Measurements from ENCODE around the gene UTF1.

UTF1 gene

DNA sequence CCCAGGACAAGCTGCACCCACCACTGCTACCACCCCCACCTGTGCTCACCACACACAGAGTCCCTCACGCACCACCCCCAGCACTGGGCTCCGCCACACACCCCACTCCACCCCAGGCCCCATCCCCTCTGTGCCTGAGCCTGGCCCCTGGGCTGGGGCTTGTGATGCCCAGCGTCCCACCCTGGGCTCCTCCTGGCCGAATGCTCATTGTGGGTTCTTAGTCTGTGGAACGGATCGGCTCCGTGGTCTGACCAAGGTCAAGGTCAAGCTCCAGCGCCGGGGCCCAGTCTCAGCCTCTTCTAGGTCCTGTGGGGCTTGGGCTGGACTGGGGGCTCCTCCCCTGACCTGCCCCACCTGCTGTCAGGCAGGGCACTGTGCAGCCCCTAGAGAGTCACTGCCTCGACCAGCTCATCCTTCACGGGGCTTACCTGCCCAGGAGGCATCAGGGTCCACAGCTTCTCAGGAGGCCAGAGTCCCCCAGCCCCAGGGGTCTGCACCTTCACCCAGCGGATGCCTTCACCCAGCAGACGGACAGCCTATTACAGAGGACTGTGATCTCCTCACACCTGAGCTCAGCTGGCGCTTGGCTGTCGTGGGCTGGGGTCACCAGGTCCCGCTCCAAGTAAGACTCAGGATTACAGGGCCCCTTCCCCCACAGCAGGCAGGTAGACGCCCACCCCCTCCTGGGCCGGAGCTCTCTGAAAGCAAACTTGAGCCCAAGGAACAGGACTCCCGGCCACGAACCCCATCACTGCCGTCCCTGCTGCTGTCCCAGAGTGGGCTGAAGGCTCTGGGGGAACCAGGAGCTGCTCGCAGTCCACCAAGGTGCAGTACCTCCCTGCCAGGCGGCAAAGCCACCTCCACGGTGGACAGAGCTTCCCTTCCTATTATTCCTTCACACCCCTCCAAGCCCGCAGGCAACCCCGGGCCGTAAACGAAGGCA is 15.3 kb upstream of the UTF1 start:
- TF ChIP-seq FOXP2 (optimal IDR thresholded peaks at IDR 0.05; ENCODE audit: borderline replicate concordance, extremely low read depth, extremely low read length, insufficient read depth) = no peak
- TF ChIP-seq REST (IDR thresholded peaks at IDR 0.05; ENCODE audit: insufficient read depth in 1 of 2, low read depth in 2 of 2, low read length in 2 of 2) = no peak
- no peak for TF ChIP-seq TAF1 (IDR thresholded peaks at IDR 0.05; ENCODE audit: borderline replicate concordance, insufficient read depth, low read length)
- no peak for TF ChIP-seq POLR2AphosphoS5 (IDR thresholded peaks at IDR 0.05; ENCODE audit: low read depth, low read length)
- TF ChIP-seq SIN3A (IDR thresholded peaks at IDR 0.05; ENCODE audit: borderline replicate concordance, insufficient read depth, low read length) = no peak

DNA sequence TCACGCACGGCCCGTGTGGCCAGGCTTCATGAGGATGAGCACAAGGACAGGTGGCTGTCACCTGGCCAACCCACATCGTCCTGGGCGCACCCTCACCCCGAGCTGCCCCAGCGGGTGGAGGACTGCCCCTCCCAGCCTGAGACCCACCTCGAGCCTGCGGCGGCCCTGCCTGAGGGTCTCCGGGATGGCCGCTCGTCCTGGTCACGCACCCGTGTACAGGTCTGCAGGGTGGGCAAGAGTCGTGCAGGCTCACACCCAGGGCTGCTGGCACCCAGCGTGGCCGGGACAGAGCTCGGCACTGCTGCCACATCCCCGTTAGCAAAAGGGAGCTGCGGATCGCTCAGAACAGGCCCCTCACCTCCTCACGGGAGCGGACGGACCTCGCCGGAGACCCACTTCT is 14.4 kb upstream of the UTF1 start:
- TF ChIP-seq REST (IDR thresholded peaks at IDR 0.05; ENCODE audit: insufficient read depth in 1 of 2, low read depth in 2 of 2, low read length in 2 of 2) (no peak), TAF1 (IDR thresholded peaks at IDR 0.05; ENCODE audit: borderline replicate concordance, insufficient read depth, low read length) (no peak), FOXP2 (optimal IDR thresholded peaks at IDR 0.05; ENCODE audit: borderline replicate concordance, extremely low read depth, extremely low read length, insufficient read depth) (no peak), SIN3A (IDR thresholded peaks at IDR 0.05; ENCODE audit: borderline replicate concordance, insufficient read depth, low read length) (no peak), POLR2AphosphoS5 (IDR thresholded peaks at IDR 0.05; ENCODE audit: low read depth, low read length) (no peak)

DNA sequence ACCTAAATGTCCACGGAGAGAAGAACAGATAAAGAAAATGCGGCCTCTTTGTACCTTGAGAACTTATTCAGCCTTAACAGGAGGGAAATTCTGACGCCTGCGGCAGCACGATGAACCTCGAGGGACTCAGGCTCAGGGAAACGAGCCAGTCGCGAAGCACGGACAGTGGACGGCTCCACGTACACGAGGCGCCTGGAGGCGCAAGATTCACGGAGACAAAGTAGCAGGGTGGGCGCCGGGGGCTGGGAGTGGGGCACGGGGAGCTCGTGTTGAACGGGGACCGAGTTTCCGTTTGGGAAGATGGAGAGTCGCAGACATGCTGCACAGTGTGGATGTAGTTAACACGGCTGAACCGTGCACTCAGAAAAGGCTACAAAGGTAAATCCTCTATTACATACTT is 13.2 kb upstream of the UTF1 start:
- no peak for TF ChIP-seq FOXP2 (optimal IDR thresholded peaks at IDR 0.05; ENCODE audit: borderline replicate concordance, extremely low read depth, extremely low read length, insufficient read depth)
- TF ChIP-seq POLR2AphosphoS5 (IDR thresholded peaks at IDR 0.05; ENCODE audit: low read depth, low read length) = no peak
- TF ChIP-seq TAF1 (IDR thresholded peaks at IDR 0.05; ENCODE audit: borderline replicate concordance, insufficient read depth, low read length) = no peak

GRCh38 chr10:133217800-133218589 is 12.0 kb upstream of the UTF1 start:
- no peak for TF ChIP-seq POLR2AphosphoS5 (IDR thresholded peaks at IDR 0.05; ENCODE audit: low read depth, low read length)
- no peak for TF ChIP-seq FOXP2 (optimal IDR thresholded peaks at IDR 0.05; ENCODE audit: borderline replicate concordance, extremely low read depth, extremely low read length, insufficient read depth)
- TF ChIP-seq REST (IDR thresholded peaks at IDR 0.05; ENCODE audit: insufficient read depth in 1 of 2, low read depth in 2 of 2, low read length in 2 of 2) = no peak
- TF ChIP-seq TAF1 (IDR thresholded peaks at IDR 0.05; ENCODE audit: borderline replicate concordance, insufficient read depth, low read length) = no peak
- no peak for TF ChIP-seq SIN3A (IDR thresholded peaks at IDR 0.05; ENCODE audit: borderline replicate concordance, insufficient read depth, low read length)

DNA sequence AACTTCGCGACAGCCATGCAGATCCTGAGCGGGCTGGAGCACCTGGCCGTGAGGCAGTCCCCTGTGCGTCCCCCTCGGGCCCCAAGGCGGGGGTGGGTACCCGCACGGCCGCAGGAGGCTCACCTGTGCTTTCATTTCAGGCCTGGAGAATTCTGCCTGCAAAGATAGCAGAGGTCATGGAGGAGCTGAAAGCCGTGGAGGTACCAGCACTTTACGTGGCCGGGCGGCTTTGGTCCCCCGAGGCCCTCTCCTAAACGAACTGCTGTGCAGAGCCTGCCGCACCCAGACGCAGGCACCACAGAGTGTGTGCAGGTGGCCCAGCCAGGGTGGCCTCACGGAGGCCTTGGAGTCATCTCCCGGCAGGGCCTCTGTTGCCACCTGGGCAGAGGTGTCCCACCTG is 11.1 kb upstream of the UTF1 start:
- TF ChIP-seq POLR2AphosphoS5 (IDR thresholded peaks at IDR 0.05; ENCODE audit: low read depth, low read length) = no peak
- TF ChIP-seq REST (IDR thresholded peaks at IDR 0.05; ENCODE audit: insufficient read depth in 1 of 2, low read depth in 2 of 2, low read length in 2 of 2) = no peak
- TF ChIP-seq FOXP2 (optimal IDR thresholded peaks at IDR 0.05; ENCODE audit: borderline replicate concordance, extremely low read depth, extremely low read length, insufficient read depth) = no peak
- TF ChIP-seq TAF1 (IDR thresholded peaks at IDR 0.05; ENCODE audit: borderline replicate concordance, insufficient read depth, low read length) = no peak
- no peak for TF ChIP-seq SIN3A (IDR thresholded peaks at IDR 0.05; ENCODE audit: borderline replicate concordance, insufficient read depth, low read length)
